GM12801 (cell line): ENCODE results near the gene RTEL1.

ENCODE experiments used
- CTCF ChIP-seq: IDR thresholded peaks from one replicate; pipeline ENCODE4 v1.5.1; 2011; ENCODE audit warnings: control low read depth; ENCODE audit not compliant: insufficient read length; ENCODE audit errors: extremely low read depth

The RTEL1 gene

GRCh38 chr20:63698739-63699465 is 40.8 kb downstream of the RTEL1 start:
- TF ChIP-seq CTCF: no peak

GRCh38 chr20:63699466-63700198 is 41.5 kb downstream of the RTEL1 start:
- TF ChIP-seq CTCF: no peak

- no peak for TF ChIP-seq CTCF
These were observed 42.3 kb downstream of the RTEL1 start for GRCh38 chr20:63700199-63701050.

- TF ChIP-seq CTCF: no peak
These were observed 42.9 kb downstream of the RTEL1 start for GRCh38 chr20:63701051-63701328.

- TF ChIP-seq CTCF: no peak
These were observed 43.4 kb downstream of the RTEL1 start for GRCh38 chr20:63701329-63702035.

GRCh38 chr20:63702036-63702665 is 44.0 kb downstream of the RTEL1 start:
- no peak for TF ChIP-seq CTCF
